DMS79 treated with DMSO at 0.1 percent for 48 hours (cell line): ENCODE data around the gene OLAH.

Experiments used
- DNase-seq: peaks from one replicate; lab custom pipeline; 2025; lab: John Stamatoyannopoulos, UW

The OLAH gene

DNA sequence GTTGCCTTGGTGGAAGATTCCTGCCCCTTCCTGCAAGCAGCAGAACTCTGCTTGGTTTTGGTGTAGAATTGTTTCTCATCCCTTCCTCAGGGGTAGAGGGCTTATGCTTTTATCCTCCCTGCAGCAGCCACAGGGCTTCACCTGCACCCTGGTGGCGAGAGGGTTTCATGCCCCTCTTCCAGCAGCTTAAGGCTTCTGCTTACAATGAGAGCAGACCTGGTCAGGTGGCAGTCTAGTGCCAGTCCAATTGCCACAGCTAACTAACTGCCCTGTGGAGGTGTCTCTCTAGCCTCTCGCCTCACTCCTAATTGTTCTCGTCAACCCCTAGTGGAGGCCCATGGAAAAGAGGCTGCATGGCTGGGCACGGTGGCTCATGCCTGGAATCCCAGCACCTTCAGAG is 25.5 kb downstream of the OLAH start:
- DNase-seq: no peak

- no peak for DNase-seq
Observed at GRCh38 chr10:15072358-15072757, 28.6 kb downstream of the OLAH start.

- DNase-seq: no peak
Observed at GRCh38 chr10:15075421-15075820, 31.7 kb downstream of the OLAH start.

GRCh38 chr10:15083674-15084501 is 40.1 kb downstream of the OLAH start:
- no peak for DNase-seq

GRCh38 chr10:15084502-15084922 is 40.8 kb downstream of the OLAH start:
- DNase-seq: peak; percentile 66

GRCh38 chr10:15088428-15089261 is 44.9 kb downstream of the OLAH start, which contains the start of gene ACBD7:
Gene ACBD7, minus strand, starts transcription at chr10:15088776. Its CDS starts 48 bp downstream, at chr10:15088728.
- DNase-seq: peak; percentile 50

DNA sequence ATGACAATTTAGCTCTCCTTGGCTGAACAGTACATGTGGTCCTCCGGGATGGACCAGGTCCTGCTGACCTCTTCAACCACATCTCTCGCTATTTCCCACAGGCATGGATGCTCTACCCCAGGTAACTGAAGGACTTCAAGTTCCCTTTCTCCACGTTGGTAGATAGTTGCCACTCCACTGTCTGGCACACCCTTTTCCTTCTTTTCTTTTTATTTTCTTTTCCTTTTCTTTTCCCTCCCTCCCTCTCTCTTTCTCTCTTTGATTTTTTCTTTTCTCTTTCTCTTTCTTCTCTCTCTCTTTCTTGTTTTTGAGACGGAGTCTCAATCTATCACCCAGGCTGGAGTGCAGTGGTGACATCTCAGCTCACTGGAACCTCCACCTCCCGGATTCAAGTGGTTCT is 47.7 kb downstream of the OLAH start:
- no peak for DNase-seq

DNA sequence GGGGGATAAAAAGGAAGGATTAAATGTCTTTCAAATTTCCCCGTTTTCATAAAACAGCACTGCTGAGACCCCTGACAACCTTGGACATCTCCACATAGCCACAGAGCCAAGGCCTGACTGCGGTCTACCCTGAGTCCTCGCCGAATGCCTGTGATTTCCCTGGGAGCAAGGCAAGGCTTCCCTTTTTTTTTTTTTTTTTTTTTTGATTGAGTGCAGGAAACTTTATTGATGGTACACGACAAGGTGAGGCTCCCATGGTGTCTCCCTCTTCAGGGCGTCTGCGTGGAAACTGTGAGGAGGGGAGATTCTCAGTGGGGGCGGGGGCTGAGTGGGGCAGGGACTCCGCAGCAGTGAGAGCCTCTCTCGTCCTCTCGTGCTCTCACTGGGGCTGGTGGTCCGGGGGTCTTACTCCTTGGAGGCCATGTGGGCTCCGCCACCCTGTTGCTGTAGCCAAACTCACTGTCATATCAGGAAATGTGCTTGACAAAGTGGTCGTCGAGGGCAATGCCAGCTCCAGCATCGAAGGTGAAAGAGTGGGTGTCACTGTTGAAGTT is 49.2 kb downstream of the OLAH start:
- DNase-seq: no peak

- no peak for DNase-seq
Observed at GRCh38 chr10:15096661-15097010, 52.9 kb downstream of the OLAH start.

- peak; percentile 55 for DNase-seq
Observed at GRCh38 chr10:15097011-15097812, 53.5 kb downstream of the OLAH start, which contains the start of gene RPP38. Gene RPP38, plus strand, starts transcription at chr10:15097355. Its CDS starts 5,960 bp downstream, at chr10:15103315.

GRCh38 chr10:15099886-15100285 is 56.1 kb downstream of the OLAH start:
- DNase-seq: no peak

DNA sequence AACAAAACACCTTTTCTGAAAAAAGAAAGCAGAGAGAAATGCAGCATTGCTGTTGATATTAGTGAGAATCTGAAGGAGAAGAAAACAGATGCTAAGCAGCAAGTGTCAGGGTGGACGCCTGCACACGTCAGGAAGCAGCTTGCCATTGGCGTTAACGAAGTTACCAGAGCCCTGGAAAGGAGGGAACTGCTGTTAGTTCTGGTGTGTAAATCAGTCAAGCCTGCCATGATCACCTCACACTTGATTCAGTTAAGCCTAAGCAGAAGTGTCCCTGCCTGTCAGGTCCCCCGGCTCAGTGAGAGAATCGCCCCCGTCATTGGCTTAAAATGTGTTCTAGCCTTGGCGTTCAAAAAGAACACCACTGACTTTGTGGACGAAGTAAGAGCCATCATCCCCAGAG is 59.8 kb downstream of the OLAH start:
- DNase-seq: no peak

DNA sequence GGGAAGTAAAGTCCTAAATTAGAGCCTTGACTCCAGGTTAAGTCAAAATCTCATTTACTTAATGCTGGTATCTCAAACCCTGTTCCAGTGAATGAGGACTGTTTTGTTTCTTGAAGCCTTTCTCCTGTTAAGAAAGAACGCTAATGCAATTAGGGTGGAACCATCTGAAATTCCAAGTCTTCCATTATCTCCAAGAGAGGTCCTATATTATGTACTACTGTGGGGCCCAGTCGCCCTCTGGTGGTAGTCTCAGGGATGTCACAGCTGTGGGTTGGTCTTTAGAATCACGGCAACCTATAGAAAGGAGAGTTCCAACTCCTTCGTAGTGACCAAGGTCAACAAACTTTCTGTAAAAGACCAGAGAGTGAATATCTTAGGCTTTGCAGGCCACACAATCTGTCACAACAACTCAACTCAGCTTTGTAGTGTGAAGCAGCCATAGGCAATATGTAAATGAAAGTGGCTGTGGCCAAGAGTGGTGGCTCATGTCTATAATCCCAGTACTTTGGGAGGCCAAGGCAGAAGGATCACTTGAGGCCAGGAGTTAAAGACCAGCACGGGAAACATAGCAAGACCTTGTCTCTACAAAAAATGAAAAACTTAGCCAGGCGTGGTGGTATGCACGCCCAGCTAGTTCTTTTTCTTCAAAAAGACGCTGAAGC is 62.7 kb downstream of the OLAH start:
- peak; percentile 3 for DNase-seq

DNA sequence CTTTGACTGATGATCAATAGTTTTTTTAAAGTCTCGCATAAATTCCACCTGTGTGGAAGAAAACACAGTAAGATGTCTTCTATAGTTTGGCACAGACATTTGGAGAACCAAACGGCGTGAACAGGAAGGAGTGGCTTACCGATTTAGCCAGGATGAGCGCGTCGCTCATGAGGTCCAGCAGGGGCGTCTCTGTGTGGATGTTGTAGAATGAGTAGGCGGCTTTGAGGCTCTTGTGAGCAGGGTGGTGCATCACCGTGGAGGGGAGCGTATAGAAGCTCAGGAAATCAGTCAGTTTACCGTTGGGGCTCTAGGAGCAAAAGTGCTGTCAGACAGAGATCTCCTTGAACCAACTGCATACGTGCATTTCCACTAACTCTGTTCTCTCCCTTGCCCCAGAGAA is 68.9 kb downstream of the OLAH start:
- no peak for DNase-seq

GRCh38 chr10:15113766-15114165 is 70.0 kb downstream of the OLAH start:
- no peak for DNase-seq

- DNase-seq: no peak
Observed at GRCh38 chr10:15116225-15116624, 72.5 kb downstream of the OLAH start.

GRCh38 chr10:15118615-15119014 is 74.9 kb downstream of the OLAH start:
- DNase-seq: no peak

- no peak for DNase-seq
Observed at GRCh38 chr10:15120523-15120922, 76.8 kb downstream of the OLAH start.

DNA sequence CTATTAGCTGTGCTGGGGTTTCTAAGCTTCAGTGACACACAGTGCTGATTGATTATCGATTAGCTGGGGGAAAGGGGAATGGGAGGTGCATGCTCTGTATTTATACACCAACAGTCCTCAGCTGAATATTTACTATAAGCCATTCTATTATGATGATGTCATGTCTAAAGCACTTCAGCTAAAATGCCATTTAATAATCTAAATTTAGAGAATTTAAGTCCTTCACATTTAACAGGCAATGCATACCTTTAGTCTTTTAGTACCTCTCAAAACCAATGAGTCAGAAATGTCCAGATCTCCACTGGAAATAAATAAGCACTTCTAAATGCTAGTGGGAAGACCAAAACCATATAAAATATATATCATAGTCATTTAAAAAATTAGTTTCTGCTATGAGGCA is 78.0 kb downstream of the OLAH start:
- DNase-seq: no peak

DNA sequence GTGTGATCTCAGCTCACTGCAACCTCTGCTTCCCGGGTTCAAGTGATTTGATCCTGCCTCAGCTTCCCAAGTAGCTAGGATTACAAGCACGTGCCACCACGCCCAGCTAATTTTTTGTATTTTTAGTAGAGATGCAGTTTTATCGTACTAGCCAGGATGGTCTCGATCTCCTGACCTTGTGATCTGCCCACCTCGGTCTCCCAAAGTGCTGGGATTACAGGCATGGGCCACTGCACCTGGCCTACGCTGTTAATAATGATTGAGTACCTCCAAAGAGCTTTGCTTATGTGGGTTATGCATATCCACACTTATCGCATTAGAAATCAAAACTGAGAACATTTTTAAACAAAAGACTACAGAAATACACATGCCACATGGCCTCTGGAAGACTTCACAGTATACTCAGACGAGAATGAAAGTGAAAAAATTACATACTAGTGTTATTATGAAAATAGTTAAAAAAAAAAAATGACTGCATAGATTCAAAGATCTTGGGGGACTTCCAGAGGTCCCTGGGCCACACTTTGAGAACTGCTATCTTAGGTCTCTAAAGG is 78.8 kb downstream of the OLAH start:
- DNase-seq: no peak
